OCI-LY7 (cell line): Measurements from ENCODE around the gene HS3ST3B1. TPM values are rescaled to one million over a fixed set of nuclear protein-coding genes. Genes with fewer than 3 reads are reported as not detected.

ENCODE experiments used
- BruUV-seq: library from RNA; stranded (reverse); fragments of 400-500 nt; replicated peaks from 2 replicates; lab custom pipeline; 2021; lab: Mats Ljungman, UMichigan
- CTCF ChIA-PET: fragments of 300-600 bp; sonication (Branson Sonifier 250); formaldehyde crosslinking; loops from one replicate; lab custom pipeline; 2022; ENCODE audit warnings: antibody characterized with exemption; ENCODE audit not compliant: unreplicated experiment; lab: Charles Lee
- POLR2A ChIA-PET: fragments of 300-600 bp; sonication (Branson Sonifier 250); formaldehyde crosslinking; loops from one replicate; lab custom pipeline; 2022; ENCODE audit warnings: antibody characterized with exemption; lab: Charles Lee
- DNase-seq: peaks from one replicate; pipeline ENCODE4 v3.0.0-alpha.2; 2015; ENCODE audit warnings: low spot score
- H2AFZ ChIP-seq: fragments of 200-600 bp; sonication (generic), shearing (Covaris generic); 2 replicates; pipeline ENCODE4 v1.6.1; 2014; ENCODE audit warnings: mild to moderate bottlenecking, antibody characterized with exemption, low read length, moderate library complexity
- H3K27ac ChIP-seq: fragments of 200-600 bp; sonication (generic); 2 replicates; pipeline ENCODE4 v1.5.1; 2014; ENCODE audit warnings: mixed run types, low read depth, mild to moderate bottlenecking, moderate library complexity, low read length, inconsistent platforms; ENCODE audit not compliant: poor library complexity, severe bottlenecking
- H3K36me3 ChIP-seq: fragments of 200-600 bp; sonication (generic); 2 replicates; pipeline ENCODE4 v1.6.1; 2014; ENCODE audit warnings: mild to moderate bottlenecking, antibody characterized with exemption, low read length, moderate library complexity, mixed read lengths; ENCODE audit not compliant: insufficient read depth
- H3K4me1 ChIP-seq: fragments of 200-600 bp; sonication (generic); 2 replicates; pipeline ENCODE4 v1.5.1; 2014; ENCODE audit warnings: mild to moderate bottlenecking, low read length; ENCODE audit not compliant: insufficient read depth, poor library complexity, severe bottlenecking
- H3K4me2 ChIP-seq: fragments of 200-600 bp; sonication (generic); 2 replicates; pipeline ENCODE4 v1.6.1; 2014; ENCODE audit warnings: mild to moderate bottlenecking, low read length
- H3K4me3 ChIP-seq: fragments of 200-600 bp; sonication (generic); 2 replicates; pipeline ENCODE4 v1.5.1; 2014; ENCODE audit warnings: mild to moderate bottlenecking, low read depth, low read length; ENCODE audit not compliant: poor library complexity, severe bottlenecking
- H3K79me2 ChIP-seq: fragments of 200-600 bp; sonication (generic); 2 replicates; pipeline ENCODE4 v1.6.1; 2016; ENCODE audit warnings: low read depth, mild to moderate bottlenecking, low read length, moderate library complexity, mixed read lengths; ENCODE audit not compliant: insufficient read depth
- H3K9me2 ChIP-seq: fragments of 200-600 bp; sonication (generic); 2 replicates; pipeline ENCODE4 v1.6.1; 2016; ENCODE audit warnings: mild to moderate bottlenecking, low read length, mixed read lengths; ENCODE audit not compliant: insufficient read depth
- H3K9me3 ChIP-seq: fragments of 200-600 bp; sonication (generic); 2 replicates; pipeline ENCODE4 v1.6.1; 2014; ENCODE audit warnings: mild to moderate bottlenecking, mixed run types, low read length, mixed read lengths
- H4K20me1 ChIP-seq: fragments of 200-600 bp; sonication (generic); 2 replicates; pipeline ENCODE4 v1.6.1; 2014; ENCODE audit warnings: mild to moderate bottlenecking, antibody characterized with exemption, low read length, moderate library complexity, mixed read lengths; ENCODE audit not compliant: insufficient read depth
- EZH2phosphoT487 ChIP-seq: fragments of 200-600 bp; sonication (generic); IDR thresholded peaks from 2 replicates; pipeline ENCODE4 v1.6.1; 2018; ENCODE audit warnings: low read depth, borderline replicate concordance, mild to moderate bottlenecking, mixed run types, antibody characterized with exemption, low read length, moderate library complexity, mixed read lengths
- intact Hi-C: fragments of 100-400 bp; cut with micrococcal nuclease; formaldehyde crosslinking; loops from one replicate; pipeline ENCODE4 v1.10.0; 2022; ENCODE audit not compliant: unreplicated experiment
- total RNA-seq, 2 experiments: library from RNA; depleted of rRNA in 1 of 2; stranded (reverse); fragments of >200 nt in 1 of 2; shearing (Covaris generic) in 1 of 2; gene quantifications; 2 replicates each; pipeline ENCODE4 v1.2.3, GENCODE V29; 2014 to 2022
- TF ChIP-seq, protein P1 (sequence below): fragments of 200-600 bp; sonication (generic); conservative IDR thresholded peaks from 2 replicates; pipeline ENCODE4 v1.5.1; 2014; ENCODE audit warnings: mild to moderate bottlenecking, antibody characterized with exemption, low read length, moderate library complexity, mixed read lengths

HS3ST3B1 gene
- total RNA-seq, 2 experiments from 2014 or later, result 0.03 to 1.6 TPM

GRCh38 chr17:14359163-14360020, 58.5 kb downstream of the HS3ST3B1 start:
- Histone ChIP-seq H2AFZ (peak overlapping the region; percentile 89), H3K4me3 (peak overlapping the region; percentile 35), H3K27ac (peak overlapping the region; percentile 78), H3K9me3 (no peaks in the 10 kb centered on the region), H4K20me1 (no peaks in the 10 kb centered on the region), H3K79me2 (no peaks in the 10 kb centered on the region), H3K36me3 (no peaks in the 10 kb centered on the region), H3K4me1 (peaks cover 60% of the 10 kb centered on the region), H3K4me2 (peak overlapping the region; percentile 67), H3K9me2 (no peaks in the 10 kb centered on the region)
- TF ChIP-seq, protein P1, sequence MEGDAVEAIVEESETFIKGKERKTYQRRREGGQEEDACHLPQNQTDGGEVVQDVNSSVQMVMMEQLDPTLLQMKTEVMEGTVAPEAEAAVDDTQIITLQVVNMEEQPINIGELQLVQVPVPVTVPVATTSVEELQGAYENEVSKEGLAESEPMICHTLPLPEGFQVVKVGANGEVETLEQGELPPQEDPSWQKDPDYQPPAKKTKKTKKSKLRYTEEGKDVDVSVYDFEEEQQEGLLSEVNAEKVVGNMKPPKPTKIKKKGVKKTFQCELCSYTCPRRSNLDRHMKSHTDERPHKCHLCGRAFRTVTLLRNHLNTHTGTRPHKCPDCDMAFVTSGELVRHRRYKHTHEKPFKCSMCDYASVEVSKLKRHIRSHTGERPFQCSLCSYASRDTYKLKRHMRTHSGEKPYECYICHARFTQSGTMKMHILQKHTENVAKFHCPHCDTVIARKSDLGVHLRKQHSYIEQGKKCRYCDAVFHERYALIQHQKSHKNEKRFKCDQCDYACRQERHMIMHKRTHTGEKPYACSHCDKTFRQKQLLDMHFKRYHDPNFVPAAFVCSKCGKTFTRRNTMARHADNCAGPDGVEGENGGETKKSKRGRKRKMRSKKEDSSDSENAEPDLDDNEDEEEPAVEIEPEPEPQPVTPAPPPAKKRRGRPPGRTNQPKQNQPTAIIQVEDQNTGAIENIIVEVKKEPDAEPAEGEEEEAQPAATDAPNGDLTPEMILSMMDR, result peak; percentile 73
- TF ChIP-seq EZH2phosphoT487, result no peak
- peak; percentile 93 for DNase-seq
- ChIA-PET CTCF (no interaction called here), POLR2A (interaction anchor here (0.7 to 2.4 kb wide), 5 partner anchors 8 to 426 kb away, joined by 3 to 6 read pairs (median 4); no protein-coding TSS in a partner anchor)
- intact Hi-C loops, result loop anchor here (2.0 to 5.0 kb wide), 3 partner anchors 69 to 263 kb away; no protein-coding TSS in a partner anchor
- BruUV-seq, result no TSS peak

- POLR2A ChIA-PET, result interaction anchor here (0.6 kb wide), 1 partner anchor 429 kb away, joined by 3 read pairs; no protein-coding TSS in a partner anchor
- Histone ChIP-seq H2AFZ (peak overlapping the region; percentile 89), H3K9me3 (no peaks in the 10 kb centered on the region), H3K27ac (peak overlapping the region; percentile 78), H3K36me3 (no peaks in the 10 kb centered on the region), H4K20me1 (no peaks in the 10 kb centered on the region), H3K4me3 (no peak overlapping the region), H3K4me2 (peak overlapping the region; percentile 67), H3K9me2 (no peaks in the 10 kb centered on the region), H3K4me1 (peaks cover 56% of the 10 kb centered on the region), H3K79me2 (no peaks in the 10 kb centered on the region)
- CTCF ChIA-PET, result interaction anchor here (1.3 kb wide), 1 partner anchor 68 kb away, joined by 3 read pairs; no protein-coding TSS in a partner anchor
- peak; percentile 29 for DNase-seq
- intact Hi-C loops, result no loop called here
- BruUV-seq, result no TSS peak
- TF ChIP-seq EZH2phosphoT487, result no peak
- TF ChIP-seq, protein P1, result no peak
Measured at GRCh38 chr17:14360856-14361255, 60.0 kb downstream of the HS3ST3B1 start.
